GM12864 (cell line): ENCODE measurements around the gene MACF1.

Experiments
- DNase-seq: peaks from one replicate; pipeline ENCODE4 v3.0.0-alpha.2; 2011; ENCODE audit warnings: low read depth
- H3K4me3 ChIP-seq: 2 replicates; pipeline ENCODE4 v1.5.1; 2011; ENCODE audit warnings: mild to moderate bottlenecking, low read depth, low read length, control low read depth
- TF ChIP-seq, protein P1 (sequence below): IDR thresholded peaks from 2 replicates; pipeline ENCODE4 v1.5.1; 2011; ENCODE audit warnings: low read depth, mild to moderate bottlenecking, moderate library complexity, low read length, control low read depth, inconsistent platforms; ENCODE audit errors: missing control alignments

MACF1 gene

DNA sequence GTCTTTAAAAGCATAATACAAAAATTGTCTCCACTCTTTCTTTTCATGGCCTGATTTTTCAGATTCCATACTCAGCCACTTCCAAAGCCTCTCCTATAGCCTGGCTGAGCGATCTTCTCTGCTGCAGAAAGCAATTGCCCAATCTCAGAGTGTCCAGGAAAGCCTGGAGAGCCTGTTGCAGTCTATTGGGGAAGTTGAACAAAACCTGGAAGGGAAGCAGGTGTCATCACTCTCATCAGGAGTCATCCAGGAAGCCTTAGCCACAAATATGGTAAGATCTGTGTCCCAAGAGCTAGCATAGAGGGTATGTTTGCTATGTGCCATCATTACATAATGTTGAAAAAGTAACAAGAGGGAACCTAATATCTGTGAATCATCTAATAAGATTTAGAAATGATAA, 156.2 kb downstream of the MACF1 start:
- DNase-seq = no peak
- no peak overlapping the region for H3K4me3 ChIP-seq
- TF ChIP-seq, protein P1, sequence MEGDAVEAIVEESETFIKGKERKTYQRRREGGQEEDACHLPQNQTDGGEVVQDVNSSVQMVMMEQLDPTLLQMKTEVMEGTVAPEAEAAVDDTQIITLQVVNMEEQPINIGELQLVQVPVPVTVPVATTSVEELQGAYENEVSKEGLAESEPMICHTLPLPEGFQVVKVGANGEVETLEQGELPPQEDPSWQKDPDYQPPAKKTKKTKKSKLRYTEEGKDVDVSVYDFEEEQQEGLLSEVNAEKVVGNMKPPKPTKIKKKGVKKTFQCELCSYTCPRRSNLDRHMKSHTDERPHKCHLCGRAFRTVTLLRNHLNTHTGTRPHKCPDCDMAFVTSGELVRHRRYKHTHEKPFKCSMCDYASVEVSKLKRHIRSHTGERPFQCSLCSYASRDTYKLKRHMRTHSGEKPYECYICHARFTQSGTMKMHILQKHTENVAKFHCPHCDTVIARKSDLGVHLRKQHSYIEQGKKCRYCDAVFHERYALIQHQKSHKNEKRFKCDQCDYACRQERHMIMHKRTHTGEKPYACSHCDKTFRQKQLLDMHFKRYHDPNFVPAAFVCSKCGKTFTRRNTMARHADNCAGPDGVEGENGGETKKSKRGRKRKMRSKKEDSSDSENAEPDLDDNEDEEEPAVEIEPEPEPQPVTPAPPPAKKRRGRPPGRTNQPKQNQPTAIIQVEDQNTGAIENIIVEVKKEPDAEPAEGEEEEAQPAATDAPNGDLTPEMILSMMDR = no peak

DNA sequence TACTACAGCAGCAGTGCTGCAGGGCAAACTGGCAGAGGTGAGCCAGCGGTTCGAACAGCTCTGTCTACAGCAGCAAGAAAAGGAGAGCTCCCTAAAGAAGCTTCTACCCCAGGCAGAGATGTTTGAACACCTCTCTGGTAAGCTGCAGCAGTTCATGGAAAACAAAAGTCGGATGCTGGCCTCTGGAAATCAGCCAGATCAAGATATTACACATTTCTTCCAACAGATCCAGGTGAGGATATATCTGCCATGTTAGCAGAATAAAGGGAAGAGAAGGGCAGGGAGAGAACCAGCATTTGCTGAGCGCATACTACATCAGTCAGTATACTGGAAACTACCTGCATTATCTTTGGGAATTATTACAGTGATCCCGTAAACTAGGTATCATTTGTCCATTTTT, 157.0 kb downstream of the MACF1 start:
- no peak overlapping the region for H3K4me3 ChIP-seq
- no peak for DNase-seq
- TF ChIP-seq, protein P1 = no peak

DNA sequence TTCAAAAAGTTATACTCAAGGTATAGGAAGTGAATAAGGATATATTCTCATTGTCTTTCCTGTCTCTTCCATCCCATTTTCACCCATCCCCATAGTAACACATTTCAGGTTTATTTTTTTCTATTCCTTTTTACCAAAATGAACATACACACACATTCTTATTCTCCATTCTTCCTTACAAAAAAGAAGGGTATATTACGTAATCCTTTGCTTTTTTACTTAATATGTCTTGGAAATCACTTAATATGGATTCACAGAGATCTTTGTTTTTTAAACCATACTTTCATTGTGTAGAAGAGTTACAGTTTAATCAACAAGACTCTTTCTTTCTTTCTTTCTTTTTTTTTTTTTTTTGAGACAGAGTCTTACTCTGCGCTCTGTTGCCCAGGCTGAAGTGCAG, 158.8 kb downstream of the MACF1 start:
- no peak overlapping the region for H3K4me3 ChIP-seq
- DNase-seq = no peak
- TF ChIP-seq, protein P1 = no peak

DNA sequence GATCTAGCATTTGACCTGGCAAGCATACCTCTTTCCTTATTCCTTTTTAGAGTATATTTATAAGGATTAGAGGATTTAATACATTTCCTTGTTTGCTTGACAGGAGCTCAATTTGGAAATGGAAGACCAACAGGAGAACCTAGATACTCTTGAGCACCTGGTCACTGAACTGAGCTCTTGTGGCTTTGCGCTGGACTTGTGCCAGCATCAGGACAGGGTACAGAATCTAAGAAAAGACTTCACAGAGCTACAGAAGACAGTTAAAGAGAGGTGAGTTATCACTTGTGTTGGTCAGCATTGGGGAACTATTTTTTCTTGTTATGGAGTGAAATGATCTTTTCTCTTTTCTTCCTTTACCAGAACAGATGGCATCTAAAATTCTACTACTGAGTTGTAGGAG, 163.6 kb downstream of the MACF1 start:
- TF ChIP-seq, protein P1 = no peak
- H3K4me3 ChIP-seq = no peak overlapping the region

DNA sequence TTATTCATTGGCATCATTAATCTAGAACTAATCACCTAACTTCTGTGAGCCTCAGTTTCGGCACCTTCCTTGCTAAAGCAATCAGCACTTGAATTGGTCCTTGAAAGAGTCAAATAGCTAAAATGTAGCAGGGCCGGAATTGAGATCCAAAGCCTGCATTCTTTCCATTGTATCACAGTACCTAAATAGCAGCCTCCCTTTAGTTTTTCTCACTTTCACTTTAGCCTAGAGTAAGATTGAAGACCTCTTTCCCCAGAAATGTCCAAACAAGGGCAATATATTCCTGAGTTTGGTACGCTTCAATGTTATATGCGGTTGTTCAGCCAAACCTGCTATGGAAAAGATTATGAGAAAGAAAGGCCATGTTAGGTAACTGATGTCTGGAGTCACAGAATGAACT, 165.1 kb downstream of the MACF1 start:
- DNase-seq = no peak
- TF ChIP-seq, protein P1 = no peak
- H3K4me3 ChIP-seq = no peak overlapping the region

More for the DNA sequence above, 163.6 kb downstream of the MACF1 start:
- DNase-seq = no peak

DNA sequence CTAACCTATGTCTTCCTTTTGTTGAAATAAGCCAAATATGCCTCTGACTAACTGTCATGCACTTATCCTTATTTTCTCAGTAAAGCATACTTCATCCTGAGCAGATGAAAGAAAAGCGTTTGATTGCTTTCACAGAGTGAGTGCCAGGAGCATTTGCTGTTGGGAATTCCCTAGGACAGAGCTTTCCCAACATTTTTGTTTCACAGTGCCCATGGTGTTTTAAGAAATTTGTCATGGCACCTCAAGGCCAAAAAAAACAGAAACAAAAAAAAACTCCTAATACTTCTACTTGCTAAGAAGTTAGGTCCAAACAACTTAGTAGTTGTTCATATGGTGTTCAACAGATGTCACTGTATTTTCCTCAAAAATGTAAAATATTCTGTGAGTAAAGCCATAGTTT, 166.1 kb downstream of the MACF1 start:
- no peak overlapping the region for H3K4me3 ChIP-seq
- no peak for DNase-seq
- TF ChIP-seq, protein P1 = no peak

DNA sequence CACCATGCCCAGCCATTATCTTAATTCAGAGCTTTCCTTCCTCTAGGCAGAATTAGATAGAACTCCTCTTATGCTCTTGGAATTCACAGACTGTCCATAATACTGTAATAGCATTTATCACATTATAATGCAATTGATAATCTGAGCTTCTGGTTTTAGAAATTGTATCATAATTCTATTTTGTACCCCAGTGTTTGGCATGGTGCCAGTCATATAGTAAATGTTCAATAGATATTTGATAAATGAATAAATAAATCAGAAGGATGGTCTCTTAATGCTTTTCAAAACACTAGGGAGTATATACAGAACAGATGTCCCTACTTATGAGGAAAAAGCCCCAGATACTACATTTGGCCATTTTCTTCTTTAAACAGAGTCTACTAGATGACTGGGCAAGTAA, 167.6 kb downstream of the MACF1 start:
- H3K4me3 ChIP-seq = no peak overlapping the region
- TF ChIP-seq, protein P1 = no peak
- no peak for DNase-seq
